ENCODE measurements around the gene ISG20L2. TPM values are rescaled to one million over a fixed set of nuclear protein-coding genes. Genes with fewer than 3 reads are reported as not detected.

Gene ISG20L2, protein sequence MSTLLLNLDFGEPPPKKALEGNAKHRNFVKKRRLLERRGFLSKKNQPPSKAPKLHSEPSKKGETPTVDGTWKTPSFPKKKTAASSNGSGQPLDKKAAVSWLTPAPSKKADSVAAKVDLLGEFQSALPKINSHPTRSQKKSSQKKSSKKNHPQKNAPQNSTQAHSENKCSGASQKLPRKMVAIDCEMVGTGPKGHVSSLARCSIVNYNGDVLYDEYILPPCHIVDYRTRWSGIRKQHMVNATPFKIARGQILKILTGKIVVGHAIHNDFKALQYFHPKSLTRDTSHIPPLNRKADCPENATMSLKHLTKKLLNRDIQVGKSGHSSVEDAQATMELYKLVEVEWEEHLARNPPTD
- 10 to 100 TPM; 10.3 to 14.1 (median 12.2) TPM for total RNA-seq
- long read RNA-seq, partial matches to known transcripts: 1 of 2 reads
- long read RNA-seq, other reads (novel, unspliced or antisense): 0 of 2 reads

DNA sequence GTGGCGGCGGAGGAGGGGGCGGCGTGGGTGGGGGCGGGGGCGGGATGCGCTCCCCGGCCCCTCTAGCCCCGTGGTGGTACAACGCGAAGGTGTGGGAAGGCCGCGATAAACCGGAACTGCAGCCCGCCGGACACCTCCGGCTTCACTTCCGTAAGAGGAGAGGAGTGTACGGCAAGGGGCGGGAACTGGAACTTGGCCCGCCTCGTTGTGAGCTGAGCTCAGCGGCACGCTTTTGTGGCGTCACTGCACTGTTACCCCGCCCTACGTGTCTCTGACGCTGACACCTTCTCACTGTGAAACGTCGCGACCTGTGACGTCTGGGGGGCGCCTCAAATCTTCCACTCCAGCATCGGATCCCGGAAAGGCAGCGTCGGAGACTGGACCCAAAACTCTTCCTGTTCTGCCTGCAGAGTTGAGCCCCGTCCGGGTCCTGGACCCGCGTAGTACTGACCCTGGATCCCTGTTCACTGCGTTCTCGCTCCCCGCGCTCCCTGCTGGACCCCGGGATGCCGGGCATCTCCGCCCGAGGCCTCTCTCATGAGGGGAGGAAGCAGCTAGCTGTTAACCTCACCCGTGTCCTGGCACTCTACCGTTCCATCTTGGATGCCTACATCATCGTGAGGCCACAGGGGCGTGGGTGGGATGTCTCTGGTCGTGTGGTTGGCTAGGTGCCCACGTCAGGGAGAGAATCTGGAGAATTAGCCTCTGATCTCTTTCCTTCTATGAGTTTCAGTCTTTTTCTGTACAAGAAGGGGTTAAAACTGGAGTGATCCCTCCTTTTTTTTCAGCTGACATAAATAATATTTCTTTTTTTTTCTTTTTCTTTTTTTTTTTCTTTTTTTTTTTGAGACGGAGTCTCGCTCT lies at the start of gene ISG20L2:
TSS of gene ISG20L2 (minus strand) at position 168 of the 864 bp plus-strand sequence. CDS start 1,114 bp downstream, outside the sequence.
- Histone ChIP-seq H3K27me3 (no peaks in the 10 kb centered on the region), H3K9me3 (no peaks in the 10 kb centered on the region), H3K36me3 (peaks cover 0 to 18% (median 7%) of the 10 kb centered on the region in 4 donors), H3K4me3 (peak within 1 kb of the TSS; percentile 79 to 92 (median 86)), H3K4me1 (peaks cover 0 to 41% (median 13%) of the 10 kb centered on the region in 4 donors), H3K27ac (peak within 1 kb of the TSS; percentile 93 to 94 (median 94))
- ATAC-seq (peak; percentile 90 to 94 (median 92)), DNase-seq (peak; percentile 97 to 99 (median 97))
- TF ChIP-seq POLR2A (IDR thresholded peaks at IDR 0.05) (peak; percentile 22), CTCF (IDR thresholded peaks at IDR 0.05) (no peak)
- WGBS (ENCODE audit: insufficient coverage, low coverage, low lambda C conversion rate, missing lambda C conversion rate): 5% methylated on average over 12 of the region's 57 CpGs
- intact Hi-C loops (cut with DNase I): no loop called here

- H3K36me3 ChIP-seq: peaks cover 0 to 3% (median 2%) of the 10 kb centered on the region in 4 donors
- no peak overlapping the region for H3K4me3 ChIP-seq
- no peaks in the 10 kb centered on the region for H3K9me3 ChIP-seq
- 59% methylated on average over 1 of the region's 1 CpG for WGBS (ENCODE audit: insufficient coverage, low coverage, low lambda C conversion rate, missing lambda C conversion rate)
- DNase-seq: no peak
- H3K27ac ChIP-seq: no peak overlapping the region
- no peak for ATAC-seq
- H3K4me1 ChIP-seq: peaks cover 0 to 10% (median 0%) of the 10 kb centered on the region in 4 donors
- intact Hi-C loops (cut with DNase I): no loop called here
- TF ChIP-seq POLR2A (IDR thresholded peaks at IDR 0.05) (no peak), CTCF (IDR thresholded peaks at IDR 0.05) (no peak)
- no peaks in the 10 kb centered on the region for H3K27me3 ChIP-seq
These were observed 49.0 kb upstream of the ISG20L2 start for GRCh38 chr1:156777573-156777972.

DNA sequence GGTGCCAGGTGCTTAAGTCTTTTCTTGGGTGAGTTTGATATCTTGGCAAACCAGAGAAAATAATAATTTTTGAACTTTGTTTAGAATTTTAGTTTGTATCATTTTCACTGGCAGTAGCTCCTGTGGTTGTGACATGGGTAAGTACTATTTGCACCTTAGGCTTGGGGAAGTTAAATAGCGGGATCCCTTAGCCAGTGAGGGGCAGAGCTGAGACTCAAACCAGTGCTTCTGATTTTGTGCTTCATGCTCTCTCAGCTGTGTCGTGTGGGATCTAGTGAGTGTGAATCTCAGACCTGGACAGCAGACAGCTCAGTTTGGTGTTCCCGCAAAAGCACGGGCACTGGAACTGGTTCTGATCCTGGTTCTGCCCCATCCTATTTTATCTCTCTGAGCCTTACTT lies 48.4 kb upstream of the ISG20L2 start:
- intact Hi-C loops (cut with DNase I): no loop called here
- H3K27ac ChIP-seq: no peak overlapping the region
- TF ChIP-seq CTCF (IDR thresholded peaks at IDR 0.05) (no peak), POLR2A (IDR thresholded peaks at IDR 0.05) (no peak)
- no peak for DNase-seq
- peaks cover 0 to 7% (median 0%) of the 10 kb centered on the region in 4 donors for H3K4me1 ChIP-seq
- H3K9me3 ChIP-seq: no peaks in the 10 kb centered on the region
- ATAC-seq: no peak
- 88% methylated on average over 4 of the region's 4 CpGs for WGBS (ENCODE audit: insufficient coverage, low coverage, low lambda C conversion rate, missing lambda C conversion rate)
- H3K4me3 ChIP-seq: no peak overlapping the region
- no peaks in the 10 kb centered on the region for H3K36me3 ChIP-seq
- H3K27me3 ChIP-seq: no peaks in the 10 kb centered on the region

DNA sequence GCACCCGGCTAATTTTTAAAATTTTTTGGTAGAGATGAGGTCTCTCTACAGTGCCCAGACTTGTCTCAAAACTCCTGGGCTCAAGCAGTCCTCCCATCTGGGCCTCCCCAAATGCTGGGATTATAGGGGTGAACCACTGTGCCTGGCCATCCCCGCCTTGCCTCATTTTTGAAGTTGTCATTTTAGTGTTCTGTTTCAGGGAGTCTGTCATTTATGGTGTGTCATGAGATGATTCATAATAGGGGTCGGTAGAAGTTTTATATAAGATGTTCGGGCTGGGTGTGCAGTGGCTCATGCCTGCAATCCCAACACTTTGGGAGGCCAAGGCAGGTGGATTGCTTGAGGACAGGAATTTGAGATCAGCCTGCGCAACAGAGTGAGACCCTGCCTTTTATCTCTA lies 47.2 kb upstream of the ISG20L2 start:
- Histone ChIP-seq H3K9me3 (no peaks in the 10 kb centered on the region), H3K27ac (no peak overlapping the region), H3K4me3 (no peak overlapping the region), H3K4me1 (peaks cover 0 to 8% (median 0%) of the 10 kb centered on the region in 4 donors), H3K27me3 (no peaks in the 10 kb centered on the region), H3K36me3 (no peaks in the 10 kb centered on the region)
- DNase-seq (no peak), ATAC-seq (no peak)
- 77% methylated on average over 4 of the region's 5 CpGs for WGBS (ENCODE audit: insufficient coverage, low coverage, low lambda C conversion rate, missing lambda C conversion rate)
- TF ChIP-seq POLR2A (IDR thresholded peaks at IDR 0.05) (no peak), CTCF (IDR thresholded peaks at IDR 0.05) (no peak)
- intact Hi-C loops (cut with DNase I): no loop called here
